Osteoblast (primary cell): ENCODE measurements around the gene ZNF3. TPM values are rescaled to one million over a fixed set of nuclear protein-coding genes. Genes with fewer than 3 reads are reported as not detected.

ENCODE experiments used
- DNase-seq: peaks from one replicate; pipeline ENCODE4 v3.0.0; 2011; ENCODE audit warnings: low spot score, mixed read lengths; ENCODE audit not compliant: insufficient read length; ENCODE audit errors: missing footprints
- H2AFZ ChIP-seq: 2 replicates; pipeline ENCODE4 v1.6.0; 2011; ENCODE audit warnings: mild to moderate bottlenecking, low read length
- H3K27ac ChIP-seq: 2 replicates; pipeline ENCODE4 v1.5.1; 2011; ENCODE audit warnings: mild to moderate bottlenecking, low read depth, low read length, moderate library complexity
- H3K27me3 ChIP-seq: 2 replicates; pipeline ENCODE4 v1.6.0; 2012; ENCODE audit warnings: mild to moderate bottlenecking, control low read depth, inconsistent platforms, low read length, moderate library complexity; ENCODE audit not compliant: insufficient read depth
- H3K36me3 ChIP-seq: 2 replicates; pipeline ENCODE4 v1.5.1; 2011; ENCODE audit warnings: mild to moderate bottlenecking, low read length, control low read depth, moderate library complexity; ENCODE audit not compliant: insufficient read depth
- H3K4me1 ChIP-seq: 2 replicates; pipeline ENCODE4 v1.5.1; 2011; ENCODE audit warnings: mild to moderate bottlenecking, low read length, control low read depth, moderate library complexity; ENCODE audit not compliant: insufficient read depth
- H3K4me2 ChIP-seq: 2 replicates; pipeline ENCODE4 v1.6.0; 2011; ENCODE audit warnings: mild to moderate bottlenecking, low read length; ENCODE audit not compliant: insufficient read depth
- H3K4me3 ChIP-seq: fragments of 200-600 bp; sonication (generic); 3 replicates; pipeline ENCODE4 v1.5.1; 2012; ENCODE audit warnings: mild to moderate bottlenecking, low read length, inconsistent platforms; ENCODE audit not compliant: insufficient read depth
- H3K79me2 ChIP-seq: 2 replicates; pipeline ENCODE4 v1.6.0; 2012; ENCODE audit warnings: mild to moderate bottlenecking, low read length, control low read depth, inconsistent platforms; ENCODE audit not compliant: insufficient read depth
- H3K9me3 ChIP-seq: 2 replicates; pipeline ENCODE4 v1.5.1; 2011; ENCODE audit warnings: low read depth, low read length, control low read depth
- H4K20me1 ChIP-seq: 2 replicates; pipeline ENCODE4 v1.6.0; 2012; ENCODE audit warnings: mild to moderate bottlenecking, low read length, control low read depth; ENCODE audit not compliant: insufficient read depth
- CTCF ChIP-seq: IDR thresholded peaks from 2 replicates; pipeline ENCODE4 v1.5.1; 2011; ENCODE audit warnings: mild to moderate bottlenecking, low read depth, low read length, moderate library complexity; ENCODE audit errors: extremely low read depth
- total RNA-seq: library from RNA; depleted of rRNA; stranded (reverse); fragments of >200 nt; gene quantifications from 2 replicates; pipeline ENCODE4 v1.2.3, GENCODE V29; 2012

ZNF3 gene
- total RNA-seq, 1 donor = 30.4 TPM

- no peaks in the 10 kb centered on the region for H4K20me1 ChIP-seq
- no peak overlapping the region for H3K4me2 ChIP-seq
- H3K79me2 ChIP-seq = peaks cover 26% of the 10 kb centered on the region
- H3K9me3 ChIP-seq = no peaks in the 10 kb centered on the region
- H3K36me3 ChIP-seq = no peaks in the 10 kb centered on the region
- no peak for DNase-seq
- no peaks in the 10 kb centered on the region for H3K27me3 ChIP-seq
- H3K4me1 ChIP-seq = peaks cover 11% of the 10 kb centered on the region
- no peak overlapping the region for H3K4me3 ChIP-seq
- H3K27ac ChIP-seq = no peak overlapping the region
- TF ChIP-seq CTCF = no peak
- H2AFZ ChIP-seq = no peak overlapping the region
Observed at GRCh38 chr7:100051611-100052010, 29.9 kb downstream of the ZNF3 start.

GRCh38 chr7:100049441-100050291, 31.9 kb downstream of the ZNF3 start, which contains the start of gene ZSCAN21:
TSS of gene ZSCAN21 (plus strand) at chr7:100049774. CDS start at chr7:100057007, 7,233 bp downstream.
- Histone ChIP-seq H2AFZ (peak within 1 kb of the TSS; percentile 99), H3K79me2 (peaks cover 26% of the 10 kb centered on the region), H3K4me3 (peak within 1 kb of the TSS; percentile 92), H3K4me2 (peak within 1 kb of the TSS; percentile 78), H4K20me1 (no peaks in the 10 kb centered on the region), H3K9me3 (no peaks in the 10 kb centered on the region), H3K4me1 (peaks cover 11% of the 10 kb centered on the region), H3K36me3 (no peaks in the 10 kb centered on the region), H3K27ac (peak within 1 kb of the TSS; percentile 89), H3K27me3 (no peaks in the 10 kb centered on the region)
- peak; percentile 97 for DNase-seq
- peak; percentile 15 for TF ChIP-seq CTCF

- H2AFZ ChIP-seq = peak overlapping the region; percentile 99
Observed at GRCh38 chr7:100048680-100049079, 32.8 kb downstream of the ZNF3 start.

More at GRCh38 chr7:100048680-100049079, 32.8 kb downstream of the ZNF3 start:
- H3K79me2 ChIP-seq = peaks cover 17% of the 10 kb centered on the region
- no peaks in the 10 kb centered on the region for H4K20me1 ChIP-seq
- H3K9me3 ChIP-seq = no peaks in the 10 kb centered on the region
- H3K27me3 ChIP-seq = no peaks in the 10 kb centered on the region
- H3K27ac ChIP-seq = no peak overlapping the region
- no peak for DNase-seq
- H3K4me3 ChIP-seq = no peak overlapping the region
- no peaks in the 10 kb centered on the region for H3K36me3 ChIP-seq
- TF ChIP-seq CTCF = no peak
- peaks cover 11% of the 10 kb centered on the region for H3K4me1 ChIP-seq
- no peak overlapping the region for H3K4me2 ChIP-seq
